GM10248 (cell line): ENCODE data around the gene PPM1J.

Experiments
- CTCF ChIA-PET: fragments of 300-600 bp; sonication (Branson Sonifier 250); formaldehyde crosslinking; extraction: SDS; loops from one replicate; lab custom pipeline; 2021; ENCODE audit warnings: antibody characterized with exemption; lab: Yijun Ruan, JAX
- POLR2A ChIA-PET: fragments of 350-650 bp; sonication (Branson Sonifier 250); formaldehyde crosslinking; extraction: SDS; loops from one replicate; lab custom pipeline; 2020; ENCODE audit warnings: antibody characterized with exemption; lab: Yijun Ruan, JAX
- DNase-seq: peaks from one replicate; pipeline ENCODE4 v3.0.0; 2012; ENCODE audit errors: extremely low spot score
- CTCF ChIP-seq: IDR thresholded peaks from 2 replicates; pipeline ENCODE4 v1.5.1; 2012; ENCODE audit warnings: mild to moderate bottlenecking, low read depth; ENCODE audit errors: extremely low read depth, missing control alignments, control extremely low read depth

PPM1J gene

GRCh38 chr1:112686417-112686816 lies 28.7 kb downstream of the PPM1J start:
- no peak for DNase-seq
- CTCF ChIA-PET, result interaction anchor here (1.1 to 3.4 kb wide), 3 partner anchors 12 to 14 kb away, joined by 3 to 8 read pairs (median 5); partner anchors contain the start of gene MOV10
- no peak for TF ChIP-seq CTCF
- POLR2A ChIA-PET, result no interaction called here

GRCh38 chr1:112685913-112686312 lies 29.2 kb downstream of the PPM1J start:
- POLR2A ChIA-PET, result no interaction called here
- DNase-seq, result no peak
- CTCF ChIA-PET, result interaction anchor here (1.1 to 3.4 kb wide), 3 partner anchors 11 to 14 kb away, joined by 3 to 8 read pairs (median 5); partner anchors contain the start of gene MOV10
- TF ChIP-seq CTCF, result no peak

GRCh38 chr1:112678605-112679004 lies 36.5 kb downstream of the PPM1J start:
- TF ChIP-seq CTCF, result no peak
- no peak for DNase-seq
- ChIA-PET POLR2A (interaction anchor here (0.6 kb wide), 1 partner anchor 133 kb away, joined by 3 read pairs; no protein-coding TSS in a partner anchor), CTCF (no interaction called here)

- ChIA-PET POLR2A (no interaction called here), CTCF (interaction anchor here (0.9 to 5.7 kb wide), 2 partner anchors 21 to 38 kb away, joined by 3 to 35 read pairs; partner anchors contain the start of gene PPM1J)
- DNase-seq, result no peak
- no peak for TF ChIP-seq CTCF
Measured at GRCh38 chr1:112677501-112677900, 37.6 kb downstream of the PPM1J start.

GRCh38 chr1:112676543-112676942 lies 38.6 kb downstream of the PPM1J start:
- ChIA-PET POLR2A (no interaction called here), CTCF (interaction anchor here (1.6 to 5.7 kb wide), 2 partner anchors 22 to 42 kb away, joined by 4 to 35 read pairs; a partner anchor contains a TSS)
- no peak for DNase-seq
- no peak for TF ChIP-seq CTCF

- ChIA-PET CTCF (interaction anchor here (1.2 to 5.7 kb wide), 6 partner anchors 9 to 42 kb away, joined by 3 to 35 read pairs (median 4); a partner anchor contains a TSS), POLR2A (interaction anchor here (1.0 kb wide), 1 partner anchor 8 kb away, joined by 3 read pairs; no protein-coding TSS in a partner anchor)
- no peak for TF ChIP-seq CTCF
- no peak for DNase-seq
Measured at GRCh38 chr1:112675728-112676381, 39.3 kb downstream of the PPM1J start.
